H4 (cell line): ENCODE results near the gene SPATA45. TPM values are rescaled to one million over a fixed set of nuclear protein-coding genes. Genes with fewer than 3 reads are reported as not detected.
"Not testable (repeated sequence)": the region's sequence is repeated elsewhere in the genome, so short reads cannot be mapped to it uniquely, and the experiment has no call there.

Experiments used
- DNase-seq: peaks from one replicate; pipeline ENCODE4 v3.0.0-alpha.2; 2015; ENCODE audit warnings: low spot score
- total RNA-seq: library from RNA; depleted of rRNA; stranded (reverse); fragments of >200 nt; shearing (Covaris generic); gene quantifications from 2 replicates; pipeline ENCODE4 v1.2.3, GENCODE V29; 2014; rRNA removed

Gene SPATA45
- 0.75 TPM in 1 of 2 replicates, not detected in the other for total RNA-seq

GRCh38 chr1:212847549-212847948, at the start of gene SPATA45:
Gene SPATA45 (minus strand): TSS chr1:212847649. CDS start chr1:212836149, 11,500 bp downstream.
- no peak for DNase-seq

- DNase-seq: no peak
Measured at GRCh38 chr1:212892108-212892507, 44.7 kb upstream of the SPATA45 start.

- no peak for DNase-seq
Measured at GRCh38 chr1:212884592-212884991, 37.1 kb upstream of the SPATA45 start.

GRCh38 chr1:212879947-212880690, 32.7 kb upstream of the SPATA45 start:
- no peak for DNase-seq

GRCh38 chr1:212878418-212878817, 31.0 kb upstream of the SPATA45 start:
- no peak for DNase-seq

GRCh38 chr1:212873518-212873917, 26.1 kb upstream of the SPATA45 start:
- DNase-seq: no peak

- no peak for DNase-seq
Measured at GRCh38 chr1:212871976-212872375, 24.5 kb upstream of the SPATA45 start.

GRCh38 chr1:212867192-212867591, 19.7 kb upstream of the SPATA45 start:
- no peak for DNase-seq

- DNase-seq: no peak
Measured at GRCh38 chr1:212864201-212864600, 16.8 kb upstream of the SPATA45 start.

GRCh38 chr1:212863345-212863744, 15.9 kb upstream of the SPATA45 start:
- DNase-seq: not testable (repeated sequence)

- no peak for DNase-seq
Measured at GRCh38 chr1:212862111-212862690, 14.8 kb upstream of the SPATA45 start.

GRCh38 chr1:212860713-212861581, 13.5 kb upstream of the SPATA45 start:
- DNase-seq: no peak

GRCh38 chr1:212858461-212859265, 11.2 kb upstream of the SPATA45 start:
- peak; percentile 11 for DNase-seq

GRCh38 chr1:212857992-212858460, 10.6 kb upstream of the SPATA45 start, which contains the start of gene FLVCR1:
Gene FLVCR1 (plus strand): TSS chr1:212858275. CDS start chr1:212858453, 178 bp downstream.
- peak; percentile 93 for DNase-seq

GRCh38 chr1:212856755-212857154, 9.3 kb upstream of the SPATA45 start:
- DNase-seq: no peak

- no peak for DNase-seq
Measured at GRCh38 chr1:212853658-212854057, 6.2 kb upstream of the SPATA45 start.

- DNase-seq: no peak
Measured at GRCh38 chr1:212852105-212852688, 4.7 kb upstream of the SPATA45 start.

- not testable (repeated sequence) for DNase-seq
Measured at GRCh38 chr1:212844521-212844920, 2.9 kb downstream of the SPATA45 start.

- no peak for DNase-seq
Measured at GRCh38 chr1:212838145-212838544, 9.3 kb downstream of the SPATA45 start.
